ENCODE results near the gene EFS. TPM values are rescaled to one million over a fixed set of nuclear protein-coding genes. Genes with fewer than 3 reads are reported as not detected.

The EFS gene
- total and polyA plus RNA-seq, 12 donors = 1.1 to 6.0 (median 2.3) TPM

GRCh38 chr14:23385244-23385641 is 20.3 kb upstream of the EFS start:
- ATAC-seq = no peak
- Histone ChIP-seq H3K4me1 (peaks cover 0 to 34% (median 0%) of the 10 kb centered on the region in 9 donors), H3K36me3 (peaks cover 0 to 94% (median 8%) of the 10 kb centered on the region in 9 donors), H3K9me3 (no peaks in the 10 kb centered on the region), H3K27ac (no peak overlapping the region), H3K27me3 (peaks cover 0 to 7% (median 0%) of the 10 kb centered on the region in 7 donors), H3K4me3 (no peak overlapping the region)
- 79 to 80% methylated on average over 2 of the region's 2 CpGs for WGBS, 2 donors
- no peak for DNase-seq
- intact Hi-C loops (cut with DNase I) = loop anchor here in 2 of 10 donors (10.0 kb wide), 2 partner anchors 70 to 120 kb away; no protein-coding TSS in a partner anchor
- TF ChIP-seq, protein P1, sequence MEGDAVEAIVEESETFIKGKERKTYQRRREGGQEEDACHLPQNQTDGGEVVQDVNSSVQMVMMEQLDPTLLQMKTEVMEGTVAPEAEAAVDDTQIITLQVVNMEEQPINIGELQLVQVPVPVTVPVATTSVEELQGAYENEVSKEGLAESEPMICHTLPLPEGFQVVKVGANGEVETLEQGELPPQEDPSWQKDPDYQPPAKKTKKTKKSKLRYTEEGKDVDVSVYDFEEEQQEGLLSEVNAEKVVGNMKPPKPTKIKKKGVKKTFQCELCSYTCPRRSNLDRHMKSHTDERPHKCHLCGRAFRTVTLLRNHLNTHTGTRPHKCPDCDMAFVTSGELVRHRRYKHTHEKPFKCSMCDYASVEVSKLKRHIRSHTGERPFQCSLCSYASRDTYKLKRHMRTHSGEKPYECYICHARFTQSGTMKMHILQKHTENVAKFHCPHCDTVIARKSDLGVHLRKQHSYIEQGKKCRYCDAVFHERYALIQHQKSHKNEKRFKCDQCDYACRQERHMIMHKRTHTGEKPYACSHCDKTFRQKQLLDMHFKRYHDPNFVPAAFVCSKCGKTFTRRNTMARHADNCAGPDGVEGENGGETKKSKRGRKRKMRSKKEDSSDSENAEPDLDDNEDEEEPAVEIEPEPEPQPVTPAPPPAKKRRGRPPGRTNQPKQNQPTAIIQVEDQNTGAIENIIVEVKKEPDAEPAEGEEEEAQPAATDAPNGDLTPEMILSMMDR (IDR thresholded peaks at IDR 0.05) = no peak

DNA sequence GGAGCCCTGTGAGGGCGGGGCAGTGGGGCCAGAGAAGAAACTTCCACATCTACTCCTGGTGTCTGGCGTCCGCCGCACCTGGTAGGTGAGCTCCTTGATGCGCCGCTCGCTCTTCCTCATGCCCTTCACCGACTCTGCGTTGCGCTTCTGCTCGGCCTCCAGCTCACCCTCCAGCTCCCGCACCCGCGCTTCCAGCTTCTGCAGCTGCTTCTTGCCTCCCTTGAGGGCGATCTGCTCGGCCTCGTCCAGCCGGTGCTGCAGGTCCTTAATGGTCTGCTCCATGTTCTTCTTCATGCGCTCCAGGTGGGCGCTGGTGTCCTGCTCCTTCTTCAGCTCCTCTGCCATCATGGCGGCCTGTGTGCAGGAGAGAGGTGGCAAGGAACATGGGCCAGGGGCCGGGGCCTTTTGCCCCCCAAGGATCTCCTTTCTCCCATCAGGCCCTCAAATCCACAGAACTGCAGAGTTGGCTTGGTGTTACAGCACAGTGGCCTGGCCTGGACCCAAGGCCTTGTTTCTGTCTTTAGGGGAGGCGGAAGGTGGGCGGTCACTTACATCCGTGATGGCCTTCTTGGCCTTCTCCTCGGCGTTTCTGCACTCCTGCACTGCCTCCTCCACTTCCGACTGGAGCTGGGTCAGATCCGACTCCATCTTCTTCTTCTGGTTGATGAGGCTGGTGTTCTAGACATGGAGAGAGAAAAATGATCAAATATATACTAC is 19.6 kb upstream of the EFS start:
- Histone ChIP-seq H3K27me3 (peaks cover 0 to 7% (median 0%) of the 10 kb centered on the region in 7 donors), H3K36me3 (peaks cover 0 to 92% (median 8%) of the 10 kb centered on the region in 9 donors), H3K9me3 (no peaks in the 10 kb centered on the region), H3K4me1 (peaks cover 0 to 35% (median 0%) of the 10 kb centered on the region in 9 donors), H3K27ac (no peak overlapping the region), H3K4me3 (no peak overlapping the region)
- TF ChIP-seq, protein P1 (IDR thresholded peaks at IDR 0.05) = no peak
- ATAC-seq (no peak), DNase-seq (no peak)
- intact Hi-C loops (cut with DNase I) = loop anchor here in 4 of 10 donors (5.0 to 10.0 kb wide), 3 partner anchors 57 to 120 kb away; no protein-coding TSS in a partner anchor
- 80 to 82% methylated on average over 29 of the region's 29 CpGs for WGBS, 2 donors

DNA sequence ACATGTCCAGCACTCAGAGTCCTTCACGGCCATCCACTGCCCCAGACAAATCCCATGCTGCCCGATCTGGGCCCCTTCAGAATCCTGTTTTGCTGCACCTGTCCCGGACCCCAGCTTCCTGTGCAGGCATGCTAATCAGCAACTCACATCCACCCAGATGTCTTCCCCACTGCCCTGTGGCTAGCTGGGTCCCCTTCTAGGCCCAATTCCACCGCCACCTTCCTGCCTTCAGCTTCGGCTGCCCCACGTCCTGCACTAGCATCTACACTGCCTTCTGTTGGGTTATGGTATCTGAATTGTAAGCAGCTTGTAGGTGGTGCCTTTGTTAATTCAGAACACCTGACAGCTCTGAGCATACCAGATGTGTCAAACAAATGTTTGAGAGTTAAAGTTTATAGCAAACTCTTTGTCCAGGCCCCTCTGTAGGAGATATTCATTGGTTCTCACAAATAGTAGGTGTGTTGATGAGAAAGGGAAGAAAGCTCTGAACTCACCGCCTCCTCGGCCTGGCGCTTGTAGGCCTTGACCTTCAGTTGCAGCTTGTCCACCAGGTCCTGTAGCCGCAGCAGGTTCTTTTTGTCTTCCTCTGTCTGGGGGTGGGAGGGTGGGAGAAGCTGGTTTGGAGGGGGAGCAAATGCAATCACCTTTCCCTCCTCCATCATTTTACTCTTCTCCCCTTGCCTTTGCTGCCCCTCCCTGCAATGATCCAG is 17.9 kb upstream of the EFS start:
- Histone ChIP-seq H3K36me3 (peaks cover 0 to 76% (median 8%) of the 10 kb centered on the region in 9 donors), H3K9me3 (no peaks in the 10 kb centered on the region), H3K27ac (no peak overlapping the region), H3K4me1 (peaks cover 0 to 29% (median 0%) of the 10 kb centered on the region in 9 donors), H3K27me3 (peaks cover 0 to 7% (median 0%) of the 10 kb centered on the region in 7 donors), H3K4me3 (no peak overlapping the region)
- ATAC-seq (no peak), DNase-seq (no peak)
- intact Hi-C loops (cut with DNase I) = loop anchor here in 4 of 10 donors (5.0 to 10.0 kb wide), 3 partner anchors 56 to 118 kb away; no protein-coding TSS in a partner anchor
- TF ChIP-seq, protein P1 (IDR thresholded peaks at IDR 0.05) = no peak
- 67 to 74% methylated on average over 10 of the region's 10 CpGs for WGBS, 2 donors

- H3K36me3 ChIP-seq = peaks cover 0 to 70% (median 8%) of the 10 kb centered on the region in 9 donors
- H3K27me3 ChIP-seq = peaks cover 0 to 7% (median 0%) of the 10 kb centered on the region in 7 donors
- no peak for DNase-seq
- H3K4me3 ChIP-seq = no peak overlapping the region
- TF ChIP-seq, protein P1 (IDR thresholded peaks at IDR 0.05) = no peak
- no peak overlapping the region for H3K27ac ChIP-seq
- ATAC-seq = no peak
- intact Hi-C loops (cut with DNase I) = loop anchor here in 4 of 10 donors (5.0 to 10.0 kb wide), 3 partner anchors 55 to 117 kb away; no protein-coding TSS in a partner anchor
- WGBS, 2 donors = 88% methylated on average over 6 of the region's 6 CpGs
- peaks cover 0 to 33% (median 0%) of the 10 kb centered on the region in 9 donors for H3K4me1 ChIP-seq
- no peaks in the 10 kb centered on the region for H3K9me3 ChIP-seq
Observed at GRCh38 chr14:23382276-23382675, 17.3 kb upstream of the EFS start.
